ENCODE measurements around the gene RAB34.

The RAB34 gene

GRCh38 chr17:28744972-28745785 is 27.5 kb upstream of the RAB34 start:
- no peak for TF ChIP-seq CTCF (IDR thresholded peaks at IDR 0.05; ENCODE audit: low read depth, low read length, missing control alignments)
- DNase-seq (ENCODE audit: extremely low read depth, low read depth) = no peak
- H3K4me3 ChIP-seq (replicated peaks; ENCODE audit: low read depth, low read length) = peak overlapping the region; percentile 72

DNA sequence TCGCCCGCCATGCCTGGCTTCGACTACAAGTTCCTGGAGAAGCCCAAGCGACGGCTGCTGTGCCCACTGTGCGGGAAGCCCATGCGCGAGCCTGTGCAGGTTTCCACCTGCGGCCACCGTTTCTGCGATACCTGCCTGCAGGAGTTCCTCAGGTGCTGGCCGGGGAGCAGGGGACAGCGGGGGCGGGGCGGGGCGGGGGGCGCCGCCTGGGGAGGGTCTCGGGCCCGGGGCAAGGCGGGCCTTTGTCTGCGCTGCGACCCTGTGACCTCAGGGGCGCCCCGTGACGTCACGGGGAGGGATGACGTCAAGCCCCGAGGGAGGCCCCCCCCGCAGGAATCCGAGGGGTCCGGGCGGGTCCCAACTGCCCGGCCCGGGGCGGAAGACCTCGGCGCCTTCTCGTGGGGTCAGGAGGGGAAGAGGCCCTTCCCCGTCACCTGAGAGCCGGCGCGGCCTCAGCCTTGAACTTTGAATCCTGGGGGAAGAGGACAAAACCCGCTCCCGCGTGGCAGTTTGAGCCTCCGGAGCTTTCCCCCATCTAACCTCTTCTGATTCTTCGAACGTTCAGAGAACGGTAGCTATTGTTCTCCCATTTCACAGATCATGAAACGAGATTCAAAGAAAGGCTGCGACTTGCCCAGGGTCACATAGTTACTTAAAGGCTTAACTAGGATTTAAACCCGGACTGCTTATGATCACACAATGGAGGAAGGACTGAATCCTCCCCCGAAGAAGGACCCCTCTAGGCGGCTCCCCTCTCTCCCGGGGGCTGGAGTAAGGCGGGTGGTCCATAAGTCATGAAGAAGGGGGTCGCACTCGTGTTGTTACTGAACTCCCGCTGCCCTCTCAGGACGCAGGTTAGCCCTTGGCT is 26.7 kb upstream of the RAB34 start:
- TF ChIP-seq CTCF (IDR thresholded peaks at IDR 0.05; ENCODE audit: low read depth, low read length, missing control alignments) = no peak
- no peak for DNase-seq (ENCODE audit: extremely low read depth, low read depth)
- peak overlapping the region; percentile 72 for H3K4me3 ChIP-seq (replicated peaks; ENCODE audit: low read depth, low read length)

DNA sequence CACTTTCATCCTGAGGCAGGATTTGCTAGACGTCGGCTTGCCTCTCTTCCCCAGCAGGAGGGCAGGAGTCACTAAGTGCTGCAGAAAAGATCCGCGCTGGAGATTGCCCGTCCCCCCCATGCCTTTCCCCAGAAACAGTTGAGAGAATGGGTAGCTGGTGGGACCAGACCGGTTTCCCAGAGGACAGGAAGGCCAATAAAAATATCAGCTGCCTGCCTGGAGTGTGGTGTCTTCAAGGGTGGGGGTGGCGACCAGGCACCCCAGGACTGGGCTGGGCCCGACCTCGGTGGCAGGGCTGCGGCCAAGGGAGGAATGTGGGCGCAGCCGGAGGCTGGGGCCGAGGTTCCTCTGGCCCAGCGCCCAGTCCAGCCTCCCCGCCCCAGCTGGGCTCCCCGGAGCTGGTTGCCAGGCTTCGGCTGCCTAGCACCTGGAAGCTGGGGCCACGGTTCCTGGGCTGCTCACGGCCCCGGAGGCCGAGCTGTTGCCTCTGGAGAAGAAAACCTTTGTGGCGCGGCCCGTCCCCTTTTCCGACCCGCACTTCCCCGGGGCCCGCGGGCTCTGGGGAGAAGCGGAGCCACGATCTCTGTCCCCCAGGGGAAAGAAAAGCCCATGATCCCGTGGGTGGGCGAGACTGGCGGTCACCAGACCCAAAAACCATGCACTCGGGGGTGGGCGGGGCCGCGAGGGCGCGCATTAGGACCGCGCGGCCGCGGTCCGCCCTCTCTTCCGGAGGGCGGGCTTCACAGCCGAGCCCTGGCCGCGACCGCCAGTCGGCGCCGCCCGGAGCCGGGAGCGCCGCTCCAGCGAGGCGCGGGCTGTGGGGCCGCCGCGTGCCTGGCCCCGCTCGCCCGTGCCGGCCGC is 25.8 kb upstream of the RAB34 start, which contains the start of gene TRAF4:
TRAF4 (plus strand) TSS at position 769 of the 861 bp plus-strand sequence. CDS start 102 bp downstream, outside the sequence.
- TF ChIP-seq CTCF (IDR thresholded peaks at IDR 0.05; ENCODE audit: low read depth, low read length, missing control alignments) = no peak
- DNase-seq (ENCODE audit: extremely low read depth, low read depth) = peak; percentile 81
- peak within 1 kb of the TSS; percentile 72 for H3K4me3 ChIP-seq (replicated peaks; ENCODE audit: low read depth, low read length)

DNA sequence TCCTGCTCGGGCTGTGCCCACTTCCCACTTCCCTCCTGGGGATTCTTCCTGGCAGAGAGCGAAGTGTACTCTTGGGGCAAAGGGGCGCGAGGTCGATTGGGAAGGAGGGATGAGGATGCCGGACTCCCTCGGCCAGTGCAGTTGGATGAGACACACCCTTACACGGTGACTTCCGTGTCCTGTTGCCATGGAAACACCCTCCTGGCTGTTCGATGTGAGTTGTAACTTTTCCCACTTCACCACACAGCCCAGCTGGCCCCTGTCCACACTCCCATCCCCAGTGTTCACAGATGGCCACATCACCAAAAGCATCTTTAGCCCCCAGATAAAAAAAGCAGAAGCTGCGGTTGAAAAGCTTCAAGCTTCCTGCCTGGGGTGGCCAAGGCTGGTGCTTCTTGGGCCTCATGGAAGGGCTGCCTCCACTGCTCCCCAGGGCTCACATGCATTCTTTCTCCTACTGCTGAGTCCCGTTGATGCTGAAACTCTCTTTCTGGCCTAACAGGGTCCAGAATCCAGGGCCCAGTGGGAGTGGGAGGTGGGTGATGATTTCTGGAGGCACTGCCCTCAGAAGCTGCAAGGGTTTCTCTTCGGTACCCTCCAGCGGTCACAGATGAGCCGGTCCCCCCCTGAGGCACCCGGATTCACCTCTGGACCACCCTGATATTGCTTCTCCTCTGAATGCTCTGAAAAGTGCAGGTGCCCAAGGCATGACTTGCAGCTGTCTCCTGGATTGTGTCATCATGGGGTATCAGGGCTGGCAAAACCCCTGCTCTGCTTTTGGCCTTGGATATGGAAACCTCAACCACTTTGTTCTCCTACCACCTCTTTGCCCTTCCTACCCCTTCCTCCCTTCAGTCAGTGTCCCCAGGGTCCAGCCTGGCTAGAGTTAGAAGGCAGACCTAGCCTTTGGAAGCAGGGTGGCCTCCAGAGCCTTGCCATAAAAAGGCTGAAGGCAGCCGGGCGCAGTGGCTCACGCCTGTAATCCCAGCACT is 24.0 kb upstream of the RAB34 start:
- DNase-seq (ENCODE audit: extremely low read depth, low read depth) = no peak
- no peak for TF ChIP-seq CTCF (IDR thresholded peaks at IDR 0.05; ENCODE audit: low read depth, low read length, missing control alignments)
- H3K4me3 ChIP-seq (replicated peaks; ENCODE audit: low read depth, low read length) = no peak overlapping the region

DNA sequence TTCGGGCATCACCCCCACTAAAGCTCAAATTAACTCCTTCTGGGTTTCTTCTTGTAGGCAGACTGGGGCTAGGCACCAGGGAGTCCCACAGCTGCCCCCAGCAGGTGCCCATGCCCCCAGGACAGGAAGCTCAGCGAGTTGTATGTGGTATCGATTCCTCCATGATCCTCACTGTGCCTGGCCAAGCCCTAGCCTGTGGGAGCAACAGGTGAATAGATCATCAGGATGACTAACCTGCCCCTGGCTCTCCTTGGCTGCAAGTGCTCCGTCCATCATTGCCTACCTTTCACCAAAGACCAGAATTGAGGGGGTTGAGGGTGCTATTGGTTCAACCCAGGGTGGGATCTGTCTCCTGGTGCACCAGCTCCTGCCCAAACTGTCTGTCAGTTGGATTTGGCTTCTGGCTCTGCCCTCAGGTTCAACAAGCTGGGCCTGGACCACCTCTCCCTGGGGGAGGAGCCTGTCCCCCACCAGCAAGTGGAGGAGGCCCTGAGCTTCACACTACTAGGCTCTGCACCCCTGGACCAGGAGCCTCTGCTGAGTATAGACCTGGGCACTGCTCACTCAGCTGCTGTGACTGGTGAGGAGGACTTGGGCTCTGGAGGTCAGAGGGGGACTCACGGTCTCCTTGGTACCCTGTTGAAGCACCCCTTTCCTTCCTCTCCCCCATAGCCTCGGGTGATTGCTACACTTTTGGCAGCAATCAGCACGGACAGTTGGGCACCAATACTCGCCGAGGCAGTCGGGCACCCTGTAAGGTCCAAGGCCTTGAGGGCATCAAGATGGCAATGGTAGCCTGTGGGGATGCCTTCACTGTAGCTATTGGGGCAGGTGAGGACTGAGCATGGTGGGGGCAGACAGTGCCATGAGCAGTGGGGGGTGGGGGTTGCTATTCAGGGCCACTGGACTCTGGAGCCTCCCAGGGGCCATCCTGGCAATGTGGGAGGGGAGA is 23.0 kb upstream of the RAB34 start:
- no peak for DNase-seq (ENCODE audit: extremely low read depth, low read depth)
- H3K4me3 ChIP-seq (replicated peaks; ENCODE audit: low read depth, low read length) = no peak overlapping the region
- no peak for TF ChIP-seq CTCF (IDR thresholded peaks at IDR 0.05; ENCODE audit: low read depth, low read length, missing control alignments)
